Neural progenitor cell (in vitro differentiated cells): ENCODE measurements around the gene BIRC7. TPM values are rescaled to one million over a fixed set of nuclear protein-coding genes. Genes with fewer than 3 reads are reported as not detected.

Experiments
- DNase-seq: peaks from one replicate; pipeline ENCODE4 v3.0.0-alpha.2; 2016; ENCODE audit warnings: low spot score
- H2AFZ ChIP-seq: fragments of 200-600 bp; sonication (generic); replicated peaks from 2 replicates; pipeline ENCODE4 v1.6.1; 2016; ENCODE audit warnings: antibody characterized with exemption
- H3F3A ChIP-seq: fragments of 200-600 bp; sonication (generic); 2 replicates; pipeline ENCODE4 v1.6.1; 2016; ENCODE audit warnings: antibody characterized with exemption, low read depth
- H3K27ac ChIP-seq: fragments of 200-600 bp; sonication (generic); 2 replicates; pipeline ENCODE4 v1.5.1; 2016; ENCODE audit warnings: mild to moderate bottlenecking
- H3K27me3 ChIP-seq: fragments of 200-600 bp; sonication (generic); 2 replicates; pipeline ENCODE4 v1.6.1; 2016; ENCODE audit warnings: mild to moderate bottlenecking, moderate library complexity
- H3K36me3 ChIP-seq: fragments of 200-600 bp; sonication (generic); 2 replicates; pipeline ENCODE4 v1.5.1; 2016
- H3K4me1 ChIP-seq: fragments of 200-600 bp; sonication (generic); 2 replicates; pipeline ENCODE4 v1.6.1; 2016; ENCODE audit warnings: mixed run types
- H3K4me2 ChIP-seq: fragments of 200-600 bp; sonication (generic); 2 replicates; pipeline ENCODE4 v1.6.1; 2016
- H3K4me3 ChIP-seq: fragments of 200-600 bp; sonication (generic); 2 replicates; pipeline ENCODE4 v1.5.1; 2016
- H3K79me2 ChIP-seq: fragments of 200-600 bp; sonication (generic); 2 replicates; pipeline ENCODE4 v1.6.1; 2016; ENCODE audit warnings: low read depth
- H3K9ac ChIP-seq: fragments of 200-600 bp; sonication (generic); 2 replicates; pipeline ENCODE4 v1.6.1; 2016
- H3K9me3 ChIP-seq: fragments of 200-600 bp; sonication (generic); 2 replicates; pipeline ENCODE4 v1.5.1; 2016; ENCODE audit warnings: low read depth
- H4K20me1 ChIP-seq: fragments of 200-600 bp; sonication (generic); 2 replicates; pipeline ENCODE4 v1.6.1; 2016; ENCODE audit warnings: low read depth
- H3K27ac Mint-ChIP-seq: 3 replicates; pipeline ENCODE4 v1.8.0; 2021; ENCODE audit warnings: mixed read lengths
- H3K27me3 Mint-ChIP-seq: 2 replicates; pipeline ENCODE4 v1.8.0; 2022; ENCODE audit warnings: low read depth, mild to moderate bottlenecking, inconsistent platforms, moderate library complexity, mixed read lengths; ENCODE audit not compliant: insufficient read depth
- H3K36me3 Mint-ChIP-seq: 3 replicates; pipeline ENCODE4 v1.8.0; 2021; ENCODE audit warnings: mixed read lengths
- H3K4me1 Mint-ChIP-seq: 3 replicates; pipeline ENCODE4 v1.8.0; 2021; ENCODE audit warnings: mixed read lengths
- H3K4me3 Mint-ChIP-seq: 3 replicates; pipeline ENCODE4 v1.8.0; 2021; ENCODE audit warnings: mild to moderate bottlenecking, moderate library complexity, mixed read lengths
- H3K9me3 Mint-ChIP-seq: 3 replicates; pipeline ENCODE4 v1.8.0; 2020; ENCODE audit warnings: mixed read lengths
- EZH2 ChIP-seq: fragments of 200-600 bp; sonication (generic); IDR thresholded peaks from 2 replicates; pipeline ENCODE4 v1.6.1; 2017; ENCODE audit warnings: antibody characterized with exemption, mild to moderate bottlenecking, moderate library complexity
- EZH2phosphoT487 ChIP-seq: fragments of 200-600 bp; sonication (generic); IDR thresholded peaks from 2 replicates; pipeline ENCODE4 v1.6.1; 2017; ENCODE audit warnings: antibody characterized with exemption
- total RNA-seq: library from RNA; depleted of rRNA; stranded (reverse); fragments of >200 nt; gene quantifications from 2 replicates; pipeline ENCODE4 v1.2.3, GENCODE V29; 2015; ENCODE audit warnings: low replicate concordance
- TF ChIP-seq, protein P1 (sequence below): fragments of 200-600 bp; sonication (generic); IDR thresholded peaks from 2 replicates; pipeline ENCODE4 v1.5.1; 2017; ENCODE audit warnings: antibody characterized with exemption, mild to moderate bottlenecking

Gene BIRC7
- total RNA-seq, 1 donor from 2014 or later, result not detected

DNA sequence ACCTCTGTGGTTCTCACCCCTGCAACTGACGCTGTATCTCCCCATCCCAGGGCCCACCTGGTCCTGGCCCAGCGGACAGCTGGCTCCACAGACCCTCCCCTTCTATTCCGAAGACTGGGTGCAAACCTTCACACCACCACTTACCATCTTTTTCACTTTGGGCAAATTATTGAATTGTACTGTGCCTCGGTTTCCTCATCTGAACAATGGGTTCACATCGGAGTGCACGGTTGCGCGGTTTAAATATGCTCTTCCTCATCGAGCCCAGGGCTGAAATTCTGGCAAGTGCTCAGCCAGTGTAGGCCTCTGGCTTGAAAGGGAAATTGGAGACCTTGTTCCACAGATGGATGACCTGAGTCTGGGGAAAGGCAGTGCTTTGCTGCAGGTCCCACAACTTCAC, 34.0 kb downstream of the BIRC7 start:
- H4K20me1 ChIP-seq, result peaks cover 22% of the 10 kb centered on the region
- no peak overlapping the region for H2AFZ ChIP-seq
- H3F3A ChIP-seq, result no peaks in the 10 kb centered on the region
- no peak for DNase-seq
- no peaks in the 10 kb centered on the region for H3K27me3 ChIP-seq
- H3K36me3 Mint-ChIP-seq, result peaks cover 7% of the 10 kb centered on the region
- H3K27me3 Mint-ChIP-seq, result peaks cover 12% of the 10 kb centered on the region
- H3K36me3 ChIP-seq, result no peaks in the 10 kb centered on the region
- no peaks in the 10 kb centered on the region for H3K9me3 ChIP-seq
- H3K4me3 Mint-ChIP-seq, result no peak overlapping the region
- H3K4me3 ChIP-seq, result no peak overlapping the region
- peaks cover 2% of the 10 kb centered on the region for H3K9me3 Mint-ChIP-seq
- H3K9ac ChIP-seq, result no peak overlapping the region
- no peak overlapping the region for H3K4me2 ChIP-seq
- H3K27ac Mint-ChIP-seq, result peak overlapping the region; percentile 76
- TF ChIP-seq EZH2 (no peak), EZH2phosphoT487 (no peak)
- TF ChIP-seq, protein P1, sequence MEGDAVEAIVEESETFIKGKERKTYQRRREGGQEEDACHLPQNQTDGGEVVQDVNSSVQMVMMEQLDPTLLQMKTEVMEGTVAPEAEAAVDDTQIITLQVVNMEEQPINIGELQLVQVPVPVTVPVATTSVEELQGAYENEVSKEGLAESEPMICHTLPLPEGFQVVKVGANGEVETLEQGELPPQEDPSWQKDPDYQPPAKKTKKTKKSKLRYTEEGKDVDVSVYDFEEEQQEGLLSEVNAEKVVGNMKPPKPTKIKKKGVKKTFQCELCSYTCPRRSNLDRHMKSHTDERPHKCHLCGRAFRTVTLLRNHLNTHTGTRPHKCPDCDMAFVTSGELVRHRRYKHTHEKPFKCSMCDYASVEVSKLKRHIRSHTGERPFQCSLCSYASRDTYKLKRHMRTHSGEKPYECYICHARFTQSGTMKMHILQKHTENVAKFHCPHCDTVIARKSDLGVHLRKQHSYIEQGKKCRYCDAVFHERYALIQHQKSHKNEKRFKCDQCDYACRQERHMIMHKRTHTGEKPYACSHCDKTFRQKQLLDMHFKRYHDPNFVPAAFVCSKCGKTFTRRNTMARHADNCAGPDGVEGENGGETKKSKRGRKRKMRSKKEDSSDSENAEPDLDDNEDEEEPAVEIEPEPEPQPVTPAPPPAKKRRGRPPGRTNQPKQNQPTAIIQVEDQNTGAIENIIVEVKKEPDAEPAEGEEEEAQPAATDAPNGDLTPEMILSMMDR, result no peak
- H3K4me1 Mint-ChIP-seq, result peaks cover 50% of the 10 kb centered on the region
- peaks cover 24% of the 10 kb centered on the region for H3K79me2 ChIP-seq
- H3K27ac ChIP-seq, result no peak overlapping the region
- H3K4me1 ChIP-seq, result peaks cover 13% of the 10 kb centered on the region

DNA sequence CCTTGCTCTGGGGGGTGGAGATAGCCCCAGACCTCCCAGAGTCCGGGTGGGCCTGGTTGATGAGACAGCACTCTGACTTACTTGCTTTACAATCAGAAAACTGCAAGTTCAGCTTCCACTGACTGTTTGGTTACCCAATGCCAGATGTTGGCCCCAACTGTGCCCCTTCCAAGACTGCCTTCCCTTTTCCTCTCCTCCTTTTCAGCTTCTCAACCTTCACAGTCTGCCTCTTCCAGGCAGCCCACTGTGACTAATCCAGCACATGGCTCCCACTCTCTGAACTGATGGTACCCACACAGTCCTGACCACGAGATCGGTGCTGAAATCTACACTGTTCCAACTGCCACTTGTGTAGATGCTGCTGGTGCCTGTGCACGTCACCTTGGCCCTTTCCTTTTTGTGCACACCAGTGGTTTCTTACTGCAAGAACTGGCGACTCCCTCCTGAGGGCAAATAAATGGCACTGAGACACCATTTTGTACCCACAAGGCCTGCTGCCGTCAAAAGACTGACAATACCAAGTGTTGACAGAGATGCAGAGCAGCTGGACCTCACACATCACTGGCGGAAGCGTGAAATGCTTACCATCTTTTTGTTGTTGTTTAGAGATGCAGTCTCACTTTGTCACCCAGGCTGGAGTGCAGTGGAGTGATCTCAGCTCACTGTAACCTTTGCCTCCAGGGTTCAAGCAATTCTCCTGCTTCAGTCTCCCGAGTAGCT, 35.1 kb downstream of the BIRC7 start:
- peaks cover 31% of the 10 kb centered on the region for H4K20me1 ChIP-seq
- Mint-ChIP-seq H3K27ac (no peak overlapping the region), H3K9me3 (peaks cover 2% of the 10 kb centered on the region), H3K36me3 (peaks cover 7% of the 10 kb centered on the region), H3K4me1 (peaks cover 47% of the 10 kb centered on the region), H3K4me3 (peak overlapping the region; percentile 88), H3K27me3 (peaks cover 12% of the 10 kb centered on the region)
- TF ChIP-seq, protein P1, result no peak
- no peak for TF ChIP-seq EZH2phosphoT487
- TF ChIP-seq EZH2, result no peak
- no peak for DNase-seq
- no peaks in the 10 kb centered on the region for H3K27me3 ChIP-seq
- no peak overlapping the region for H3K27ac ChIP-seq
- no peaks in the 10 kb centered on the region for H3K36me3 ChIP-seq
- no peak overlapping the region for H2AFZ ChIP-seq
- no peaks in the 10 kb centered on the region for H3F3A ChIP-seq
- no peaks in the 10 kb centered on the region for H3K9me3 ChIP-seq
- no peak overlapping the region for H3K4me2 ChIP-seq
- peaks cover 13% of the 10 kb centered on the region for H3K4me1 ChIP-seq
- H3K4me3 ChIP-seq, result no peak overlapping the region
- H3K9ac ChIP-seq, result no peak overlapping the region
- peaks cover 35% of the 10 kb centered on the region for H3K79me2 ChIP-seq

DNA sequence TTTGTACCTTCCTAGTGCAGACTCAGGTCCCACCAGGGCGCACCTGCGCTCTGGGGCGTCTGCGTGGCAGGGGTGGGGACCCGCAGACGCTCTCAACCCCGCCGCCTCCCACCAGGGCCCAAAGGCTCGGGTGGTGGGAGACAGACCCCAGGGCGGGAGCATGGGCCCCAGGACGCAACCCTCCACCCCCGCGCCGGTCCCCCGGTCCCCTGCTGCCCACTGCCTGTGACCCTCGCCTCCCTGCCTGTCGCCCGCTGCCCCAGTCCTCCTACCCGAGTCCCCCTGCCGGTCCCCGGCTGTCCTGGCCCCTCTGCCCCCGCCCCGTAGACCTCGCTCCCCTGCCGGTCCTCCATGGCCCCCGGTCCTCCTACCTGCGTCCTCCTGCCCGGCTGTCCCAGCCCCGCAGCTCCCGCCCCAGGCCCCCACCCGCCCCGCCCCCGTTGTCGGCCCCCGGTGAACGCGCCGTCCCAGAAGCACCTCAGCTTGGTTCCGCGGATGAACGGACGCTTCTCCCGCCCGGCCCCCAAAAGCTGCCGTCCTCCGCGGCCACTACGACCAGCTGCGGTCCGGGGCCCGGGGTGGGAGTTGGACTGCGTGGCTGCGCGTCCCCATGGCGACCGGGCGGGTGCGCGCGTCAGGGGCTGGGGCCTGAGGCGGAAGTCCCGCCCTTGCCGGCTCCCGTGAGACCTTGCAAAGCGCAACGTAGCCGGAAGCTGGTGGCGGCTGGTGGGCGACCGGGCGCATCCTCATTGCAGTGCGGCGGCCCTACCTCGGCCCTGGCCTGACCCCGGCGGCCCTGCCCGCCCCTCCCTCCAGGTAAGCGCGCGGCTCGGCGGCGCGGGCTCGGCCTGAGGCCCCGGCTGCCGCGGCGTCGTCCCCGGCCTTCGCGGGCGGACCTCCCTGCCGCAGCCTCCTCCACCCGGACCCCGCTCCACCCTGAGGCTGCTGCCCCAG, 36.7 kb downstream of the BIRC7 start, which contains the start of gene ARFGAP1:
ARFGAP1 (plus strand) TSS at position 709 of the 954 bp plus-strand sequence. CDS start 2,768 bp downstream, outside the sequence.
- TF ChIP-seq, protein P1, result no peak
- TF ChIP-seq EZH2phosphoT487 (no peak), EZH2 (no peak)
- peak within 1 kb of the TSS; percentile 99 for H3K4me2 ChIP-seq
- peak within 1 kb of the TSS; percentile 94 for H3K9ac ChIP-seq
- H3K36me3 ChIP-seq, result no peaks in the 10 kb centered on the region
- H3K4me3 Mint-ChIP-seq, result peak within 1 kb of the TSS; percentile 95
- H3K27ac ChIP-seq, result no peak within 1 kb of the TSS
- peak within 1 kb of the TSS; percentile 74 for H2AFZ ChIP-seq
- H3K4me3 ChIP-seq, result peak within 1 kb of the TSS; percentile 94
- H3K36me3 Mint-ChIP-seq, result peaks cover 7% of the 10 kb centered on the region
- H3K27me3 Mint-ChIP-seq, result peaks cover 10% of the 10 kb centered on the region
- H4K20me1 ChIP-seq, result peaks cover 36% of the 10 kb centered on the region
- H3K27ac Mint-ChIP-seq, result peak within 1 kb of the TSS; percentile 74
- peaks cover 13% of the 10 kb centered on the region for H3K4me1 ChIP-seq
- H3K27me3 ChIP-seq, result no peaks in the 10 kb centered on the region
- no peaks in the 10 kb centered on the region for H3K9me3 ChIP-seq
- peaks cover 2% of the 10 kb centered on the region for H3K9me3 Mint-ChIP-seq
- DNase-seq, result peak; percentile 97
- H3F3A ChIP-seq, result no peaks in the 10 kb centered on the region
- H3K79me2 ChIP-seq, result peaks cover 42% of the 10 kb centered on the region
- H3K4me1 Mint-ChIP-seq, result peaks cover 37% of the 10 kb centered on the region
